ENCODE measurements around the gene STYXL1.

GRCh38 chr7:75996476-75996875 is 51.3 kb downstream of the STYXL1 start:
- no peak for TF ChIP-seq NR1H2 (CRISPR knock-in tag; IDR thresholded peaks at IDR 0.05)
- no peak for TF ChIP-seq CTCF (IDR thresholded peaks at IDR 0.05)
- no peak for TF ChIP-seq MLX (CRISPR knock-in tag; IDR thresholded peaks at IDR 0.05)
- TF ChIP-seq FOXJ3 (CRISPR knock-in tag; IDR thresholded peaks at IDR 0.05; ENCODE audit: borderline replicate concordance), result no peak
- no peak for TF ChIP-seq TCF7 (CRISPR knock-in tag; IDR thresholded peaks at IDR 0.05; ENCODE audit: low read depth)
- TF ChIP-seq, protein P1, sequence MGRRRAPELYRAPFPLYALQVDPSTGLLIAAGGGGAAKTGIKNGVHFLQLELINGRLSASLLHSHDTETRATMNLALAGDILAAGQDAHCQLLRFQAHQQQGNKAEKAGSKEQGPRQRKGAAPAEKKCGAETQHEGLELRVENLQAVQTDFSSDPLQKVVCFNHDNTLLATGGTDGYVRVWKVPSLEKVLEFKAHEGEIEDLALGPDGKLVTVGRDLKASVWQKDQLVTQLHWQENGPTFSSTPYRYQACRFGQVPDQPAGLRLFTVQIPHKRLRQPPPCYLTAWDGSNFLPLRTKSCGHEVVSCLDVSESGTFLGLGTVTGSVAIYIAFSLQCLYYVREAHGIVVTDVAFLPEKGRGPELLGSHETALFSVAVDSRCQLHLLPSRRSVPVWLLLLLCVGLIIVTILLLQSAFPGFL (CRISPR knock-in tag; IDR thresholded peaks at IDR 0.05; ENCODE audit: borderline replicate concordance), result no peak
- TF ChIP-seq SP1 (CRISPR knock-in tag; conservative IDR thresholded peaks at IDR 0.05), result no peak
- no peak for TF ChIP-seq JUN (CRISPR knock-in tag; IDR thresholded peaks at IDR 0.05)
- TF ChIP-seq ZNF232 (CRISPR knock-in tag; IDR thresholded peaks at IDR 0.05), result no peak
- TF ChIP-seq, protein P2, sequence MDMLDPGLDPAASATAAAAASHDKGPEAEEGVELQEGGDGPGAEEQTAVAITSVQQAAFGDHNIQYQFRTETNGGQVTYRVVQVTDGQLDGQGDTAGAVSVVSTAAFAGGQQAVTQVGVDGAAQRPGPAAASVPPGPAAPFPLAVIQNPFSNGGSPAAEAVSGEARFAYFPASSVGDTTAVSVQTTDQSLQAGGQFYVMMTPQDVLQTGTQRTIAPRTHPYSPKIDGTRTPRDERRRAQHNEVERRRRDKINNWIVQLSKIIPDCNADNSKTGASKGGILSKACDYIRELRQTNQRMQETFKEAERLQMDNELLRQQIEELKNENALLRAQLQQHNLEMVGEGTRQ (CRISPR knock-in tag; IDR thresholded peaks at IDR 0.05), result no peak
- TF ChIP-seq, protein P3, sequence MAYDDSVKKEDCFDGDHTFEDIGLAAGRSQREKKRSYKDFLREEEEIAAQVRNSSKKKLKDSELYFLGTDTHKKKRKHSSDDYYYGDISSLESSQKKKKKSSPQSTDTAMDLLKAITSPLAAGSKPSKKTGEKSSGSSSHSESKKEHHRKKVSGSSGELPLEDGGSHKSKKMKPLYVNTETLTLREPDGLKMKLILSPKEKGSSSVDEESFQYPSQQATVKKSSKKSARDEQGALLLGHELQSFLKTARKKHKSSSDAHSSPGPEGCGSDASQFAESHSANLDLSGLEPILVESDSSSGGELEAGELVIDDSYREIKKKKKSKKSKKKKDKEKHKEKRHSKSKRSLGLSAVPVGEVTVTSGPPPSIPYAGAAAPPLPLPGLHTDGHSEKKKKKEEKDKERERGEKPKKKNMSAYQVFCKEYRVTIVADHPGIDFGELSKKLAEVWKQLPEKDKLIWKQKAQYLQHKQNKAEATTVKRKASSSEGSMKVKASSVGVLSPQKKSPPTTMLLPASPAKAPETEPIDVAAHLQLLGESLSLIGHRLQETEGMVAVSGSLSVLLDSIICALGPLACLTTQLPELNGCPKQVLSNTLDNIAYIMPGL (CRISPR knock-in tag; IDR thresholded peaks at IDR 0.05), result no peak
- no peak for TF ChIP-seq ESRRA (CRISPR knock-in tag; IDR thresholded peaks at IDR 0.05; ENCODE audit: borderline replicate concordance)
- TF ChIP-seq AFF4 (CRISPR knock-in tag; IDR thresholded peaks at IDR 0.05; ENCODE audit: borderline replicate concordance), result no peak

All from WTC11 (cell line).